Kidney (tissue), 14 donors: Measurements from ENCODE around the gene CD300LD. TPM values are rescaled to one million over a fixed set of nuclear protein-coding genes. Genes with fewer than 3 reads are reported as not detected.

Experiments
- DNase-seq, 5 donors: peaks; one replicate each; pipeline ENCODE4 v3.0.0-alpha.2; 2013 to 2020
- FAIRE-seq: peaks from 2 replicates; lab custom pipeline; 2012; peaks lifted over from hg19 to GRCh38; lab: Jason Lieb, UNC
- H3K27ac ChIP-seq, 2 donors: one replicate each; pipeline ENCODE4 v1.7.0; 2013; ENCODE audit warnings: low read depth in 2 of 2, low read length in 2 of 2, inconsistent platforms in 1 of 2
- H3K27me3 ChIP-seq: one replicate; pipeline ENCODE4 v1.7.1; 2013; ENCODE audit warnings: low read length, inconsistent platforms; ENCODE audit not compliant: control insufficient read depth, insufficient read depth
- H3K36me3 ChIP-seq, 3 donors: one replicate each; pipeline versions ENCODE4 v1.7.0 to v1.7.1; 2013; ENCODE audit warnings: low read length in 3 of 3, control low read depth in 1 of 3, inconsistent platforms in 1 of 3; ENCODE audit not compliant: insufficient read depth in 3 of 3, control insufficient read depth in 2 of 3
- H3K4me1 ChIP-seq, 3 donors: one replicate each; pipeline versions ENCODE4 v1.7.0 to v1.7.1; 2013; ENCODE audit warnings: low read length in 3 of 3, inconsistent platforms in 1 of 3, low read depth in 1 of 3; ENCODE audit not compliant: control insufficient read depth in 2 of 3, insufficient read depth in 2 of 3
- H3K4me3 ChIP-seq, 3 donors: one replicate each; pipeline versions ENCODE4 v1.7.0 to v1.8.1; 2013; ENCODE audit warnings: low read length in 3 of 3, control low read depth in 1 of 3, inconsistent platforms in 1 of 3
- H3K9ac ChIP-seq, 3 donors: one replicate each; pipeline versions ENCODE4 v1.7.0 to v1.7.1; 2013; ENCODE audit warnings: low read length in 3 of 3, control low read depth in 1 of 3, inconsistent platforms in 1 of 3
- H3K9me3 ChIP-seq, 3 donors: one replicate each; pipeline versions ENCODE4 v1.7.0 to v1.7.1; 2013; ENCODE audit warnings: low read length in 3 of 3, control low read depth in 1 of 3, inconsistent platforms in 1 of 3; ENCODE audit not compliant: control insufficient read depth in 2 of 3, insufficient read depth in 1 of 3
- CTCF ChIP-seq: IDR thresholded peaks from 3 replicates; pipeline ENCODE4 v1.5.1; 2012; ENCODE audit warnings: mild to moderate bottlenecking, moderate library complexity, borderline replicate concordance; ENCODE audit not compliant: insufficient read depth; ENCODE audit errors: extremely low read depth
- intact Hi-C: fragments of 100-400 bp; cut with DNase I; formaldehyde crosslinking; loops from one replicate; pipeline ENCODE4 v1.11.1; 2022
- polyA plus RNA-seq: library from polyadenylated mRNA; stranded (reverse); fragments of 350-450 nt; fragmentation: Illumina TruSeq; extraction: RNeasy Lipid Tissue Mini Kit (QIAGEN cat#74804); gene quantifications from one replicate; pipeline ENCODE4 v1.2.3, GENCODE V29; 2014; ENCODE audit warnings: low read depth, low replicate concordance; ENCODE audit not compliant: insufficient read depth
- total RNA-seq: library from RNA; stranded (reverse); fragmentation: NEBNext Ultra II Directional; extraction: Animal tissue kit (Norgen Biotek cat#: 25700); gene quantifications from one replicate; pipeline ENCODE4 v1.2.1, GENCODE V29; 2021
- donor health status: control.
- donor health status: control.
- donor health status: control.
- donor health status: control.
- donor health status: control.
- donor health status: DM: yes; HTN: yes; CAD: no.
- donor health status: Normal renal cell carcinoma (clear cell type).

Gene CD300LD
- total and polyA plus RNA-seq, 2 donors from 2014 or later, result not detected

DNA sequence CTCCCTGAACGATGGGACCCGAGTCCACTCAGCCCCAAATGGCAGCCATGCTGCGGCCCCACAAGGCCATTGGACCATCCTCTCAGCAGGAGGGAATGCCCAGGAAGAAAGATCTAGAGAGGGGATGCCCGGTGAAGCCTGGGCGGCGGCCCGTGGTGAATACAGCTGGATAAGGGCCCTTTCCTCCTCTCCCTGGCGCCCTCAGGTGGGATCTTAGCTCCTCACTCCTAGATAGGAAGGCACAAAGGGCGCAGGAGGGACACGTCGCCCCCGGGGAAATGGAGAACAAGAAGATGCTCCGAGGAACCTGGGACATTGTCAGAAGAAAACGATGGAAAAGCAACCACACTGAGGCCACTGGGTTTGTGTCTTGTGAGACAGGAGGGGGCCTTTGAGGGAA is 48.7 kb downstream of the CD300LD start:
- no peak for DNase-seq
- no peak for FAIRE-seq
- intact Hi-C loops, result no loop called here
- Histone ChIP-seq H3K4me3 (no peak overlapping the region), H3K27me3 (no peaks in the 10 kb centered on the region), H3K27ac (no peak overlapping the region), H3K9ac (no peak overlapping the region), H3K9me3 (no peaks in the 10 kb centered on the region), H3K36me3 (no peaks in the 10 kb centered on the region), H3K4me1 (no peaks in the 10 kb centered on the region)
- no peak for TF ChIP-seq CTCF

DNA sequence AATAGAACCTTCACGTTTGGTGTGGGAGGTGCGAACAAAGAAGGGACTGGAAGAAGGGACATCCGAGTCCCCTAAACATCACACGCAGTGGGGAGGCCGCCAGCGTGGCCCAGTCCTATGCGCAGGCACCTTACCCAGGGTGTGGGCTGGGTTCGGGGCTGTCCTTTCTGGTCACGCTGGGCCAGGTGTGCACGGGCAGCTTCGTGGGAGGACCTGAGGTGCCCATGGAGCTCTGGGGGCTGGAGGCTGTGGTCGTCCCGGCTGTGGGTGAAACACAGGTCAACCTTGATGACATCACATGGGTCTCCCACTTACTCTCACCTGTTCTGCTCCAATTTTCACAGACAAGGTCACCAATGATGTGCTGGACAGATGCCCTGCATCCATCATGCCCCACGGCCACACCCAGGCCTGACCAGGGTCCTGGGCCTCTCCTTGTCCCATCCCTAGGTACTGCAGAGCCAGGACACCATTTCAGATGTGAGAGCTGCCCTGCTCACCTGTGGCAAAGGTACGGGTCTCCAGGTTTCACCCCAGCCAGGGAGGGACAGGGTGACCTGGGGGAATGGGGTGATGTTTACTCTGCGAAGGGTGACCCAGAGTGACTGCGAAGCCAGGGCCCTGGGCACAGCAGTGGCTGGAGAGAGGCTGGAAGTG is 49.2 kb downstream of the CD300LD start:
- TF ChIP-seq CTCF, result no peak
- peak in 1 of 5 donors; percentile 53 for DNase-seq

DNA sequence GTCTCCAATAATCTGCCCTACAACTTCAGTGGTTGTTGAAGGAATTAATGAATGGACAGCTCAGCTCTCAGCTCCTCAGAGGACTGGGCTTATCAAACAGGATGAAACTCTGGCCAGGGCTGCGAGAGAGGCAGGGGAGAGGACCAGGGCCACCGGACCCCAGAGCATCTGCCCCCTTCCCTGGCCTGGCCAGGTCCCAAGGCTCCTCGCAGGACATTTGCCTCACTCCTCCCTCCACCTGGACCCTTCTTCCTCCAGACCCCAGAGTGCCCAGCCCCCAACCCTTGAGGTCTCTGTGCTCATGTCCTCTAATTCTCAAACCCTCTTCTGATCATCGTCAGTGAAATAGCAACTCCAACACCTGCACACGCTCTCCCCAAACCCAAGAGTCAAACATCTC is 49.9 kb downstream of the CD300LD start:
- no peaks in the 10 kb centered on the region for H3K27me3 ChIP-seq
- peak in 1 of 5 donors; percentile 64 for DNase-seq
- FAIRE-seq, result no peak
- TF ChIP-seq CTCF, result no peak
- no peaks in the 10 kb centered on the region for H3K9me3 ChIP-seq
- H3K9ac ChIP-seq, result no peak overlapping the region
- no peak overlapping the region for H3K27ac ChIP-seq
- no peak overlapping the region for H3K4me3 ChIP-seq
- intact Hi-C loops, result no loop called here
- H3K4me1 ChIP-seq, result no peaks in the 10 kb centered on the region
- no peaks in the 10 kb centered on the region for H3K36me3 ChIP-seq

More for the DNA sequence above, 49.2 kb downstream of the CD300LD start:
- Histone ChIP-seq H3K9me3 (no peaks in the 10 kb centered on the region), H3K9ac (no peak overlapping the region), H3K27me3 (no peaks in the 10 kb centered on the region), H3K4me3 (no peak overlapping the region), H3K4me1 (no peaks in the 10 kb centered on the region), H3K36me3 (no peaks in the 10 kb centered on the region), H3K27ac (no peak overlapping the region)
- intact Hi-C loops, result no loop called here
- FAIRE-seq, result no peak
